Activated effector memory CD4-positive, alpha-beta T cell treated with Interleukin-2 at 50 U/mL for 16 hours (primary cell): ENCODE measurements around the gene NUP50.

Experiments
- DNase-seq: peaks from one replicate; pipeline ENCODE4 v3.0.0-alpha.2; 2020

NUP50 gene

GRCh38 chr22:45233827-45234226, 70.1 kb downstream of the NUP50 start:
- no peak for DNase-seq

- DNase-seq = no peak
Measured at GRCh38 chr22:45235101-45235777, 71.5 kb downstream of the NUP50 start.

- DNase-seq = no peak
Measured at GRCh38 chr22:45235851-45236342, 72.2 kb downstream of the NUP50 start.

GRCh38 chr22:45237065-45237990, 73.6 kb downstream of the NUP50 start:
- DNase-seq = no peak
